Neural cell (in vitro differentiated cells): ENCODE results near the gene MYLK.

Experiments used
- CTCF ChIP-seq: fragments of 450-650 bp; IDR thresholded peaks from 2 replicates; pipeline ENCODE4 v1.5.1; 2014; ENCODE audit warnings: antibody characterized with exemption, mild to moderate bottlenecking, moderate library complexity; ENCODE audit not compliant: poor library complexity, severe bottlenecking
- MXI1 ChIP-seq: fragments of 450-650 bp; conservative IDR thresholded peaks from 2 replicates; pipeline ENCODE4 v1.6.1; 2014; ENCODE audit warnings: antibody characterized with exemption, mild to moderate bottlenecking; ENCODE audit not compliant: poor library complexity, severe bottlenecking
- RAD21 ChIP-seq: fragments of 450-650 bp; conservative IDR thresholded peaks from 2 replicates; pipeline ENCODE4 v1.6.1; 2014; ENCODE audit warnings: antibody characterized with exemption, mild to moderate bottlenecking, moderate library complexity

GRCh38 chr3:123758081-123758564 is 126.0 kb downstream of the MYLK start:
- no peak for TF ChIP-seq MXI1
- no peak for TF ChIP-seq CTCF
- no peak for TF ChIP-seq RAD21
